RWPE2 (cell line): ENCODE results near the gene MDFI.

Source experiments
- ATAC-seq: fragments of 200-7000 bp; cut with Tn5 transposase; 3 replicates; pipeline ENCODE4 v1.9.1; 2021; ENCODE audit warnings: low read depth
- DNase-seq: peaks from one replicate; pipeline ENCODE4 v3.0.0-alpha.2; 2020; ENCODE audit warnings: low spot score
- H3K27ac ChIP-seq: fragments of 450-650 bp; 2 replicates; pipeline ENCODE4 v1.5.1; 2017; ENCODE audit warnings: mild to moderate bottlenecking; ENCODE audit not compliant: poor library complexity, severe bottlenecking
- H3K27me3 ChIP-seq: fragments of 250-450 bp; sonication (Bioruptor Pico); 2 replicates; pipeline ENCODE4 v1.5.1; 2021; ENCODE audit warnings: mild to moderate bottlenecking, moderate library complexity; ENCODE audit not compliant: insufficient read depth, poor library complexity, severe bottlenecking
- H3K36me3 ChIP-seq: fragments of 250-450 bp; sonication (Bioruptor Pico); 2 replicates; pipeline ENCODE4 v1.5.1; 2020; ENCODE audit warnings: low read depth, mild to moderate bottlenecking, moderate library complexity
- H3K4me1 ChIP-seq: fragments of 250-450 bp; sonication (Bioruptor Pico); 2 replicates; pipeline ENCODE4 v1.5.1; 2021; ENCODE audit warnings: mild to moderate bottlenecking, moderate library complexity; ENCODE audit not compliant: insufficient read depth, poor library complexity, severe bottlenecking
- H3K4me3 ChIP-seq: fragments of 250-450 bp; sonication (Bioruptor Pico); 2 replicates; pipeline ENCODE4 v1.5.1; 2021; ENCODE audit warnings: mild to moderate bottlenecking, moderate library complexity; ENCODE audit not compliant: severe bottlenecking
- H3K9me3 ChIP-seq: fragments of 250-450 bp; sonication (Bioruptor Pico); 2 replicates; pipeline ENCODE4 v1.5.1; 2021; ENCODE audit warnings: mild to moderate bottlenecking, moderate library complexity; ENCODE audit not compliant: severe bottlenecking
- TF ChIP-seq, protein P1 (sequence below): fragments of 450-650 bp; IDR thresholded peaks from one replicate; pipeline ENCODE4 v1.5.1; 2017; ENCODE audit warnings: mild to moderate bottlenecking, moderate library complexity; ENCODE audit not compliant: poor library complexity, severe bottlenecking

MDFI gene

DNA sequence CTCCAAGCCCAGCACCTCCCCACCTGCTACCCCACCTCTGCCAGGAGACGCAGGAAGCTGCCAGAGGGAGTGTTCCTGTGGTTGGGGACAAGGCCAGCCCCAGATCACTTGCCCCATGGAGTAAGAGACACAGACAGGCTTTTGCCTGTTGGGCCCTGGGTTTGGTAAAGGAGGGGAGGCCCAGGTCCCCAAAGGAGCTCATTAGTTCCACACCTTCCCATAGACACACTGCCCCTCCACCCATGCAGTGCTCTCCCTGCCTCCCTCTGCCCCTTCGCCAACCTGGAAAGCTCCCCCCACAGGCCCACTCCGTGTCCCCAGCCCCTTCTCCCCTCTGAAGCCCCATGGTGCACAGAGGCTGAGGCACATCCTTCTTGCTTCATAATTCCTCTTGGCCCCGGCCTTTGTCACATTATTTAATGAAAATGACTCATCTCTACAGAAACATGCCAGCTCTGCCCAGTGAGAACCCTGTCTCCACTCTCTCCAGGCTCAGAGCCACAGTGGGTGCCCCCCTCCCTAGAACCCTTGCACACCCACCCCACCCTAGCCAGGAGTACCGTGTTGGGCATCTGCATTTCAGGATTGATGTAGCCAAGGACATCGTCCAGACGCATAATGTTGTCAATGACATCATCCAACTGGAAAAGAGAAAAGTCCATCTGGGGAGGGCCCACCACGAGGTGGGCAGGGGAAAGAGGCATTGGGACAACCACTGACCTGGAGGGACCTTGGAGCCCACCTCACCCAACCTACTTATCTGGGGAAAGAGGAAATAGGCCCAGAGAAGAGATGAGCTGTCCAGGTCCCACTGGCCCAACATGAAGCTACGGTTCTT lies 51.1 kb downstream of the MDFI start:
- Histone ChIP-seq H3K36me3 (no peaks in the 10 kb centered on the region), H3K4me1 (no peaks in the 10 kb centered on the region), H3K27me3 (no peaks in the 10 kb centered on the region), H3K9me3 (no peaks in the 10 kb centered on the region), H3K27ac (no peak overlapping the region), H3K4me3 (no peak overlapping the region)
- ATAC-seq (peak; percentile 31; the same call in 1 of the 3 replicates), DNase-seq (no peak)
- TF ChIP-seq, protein P1, sequence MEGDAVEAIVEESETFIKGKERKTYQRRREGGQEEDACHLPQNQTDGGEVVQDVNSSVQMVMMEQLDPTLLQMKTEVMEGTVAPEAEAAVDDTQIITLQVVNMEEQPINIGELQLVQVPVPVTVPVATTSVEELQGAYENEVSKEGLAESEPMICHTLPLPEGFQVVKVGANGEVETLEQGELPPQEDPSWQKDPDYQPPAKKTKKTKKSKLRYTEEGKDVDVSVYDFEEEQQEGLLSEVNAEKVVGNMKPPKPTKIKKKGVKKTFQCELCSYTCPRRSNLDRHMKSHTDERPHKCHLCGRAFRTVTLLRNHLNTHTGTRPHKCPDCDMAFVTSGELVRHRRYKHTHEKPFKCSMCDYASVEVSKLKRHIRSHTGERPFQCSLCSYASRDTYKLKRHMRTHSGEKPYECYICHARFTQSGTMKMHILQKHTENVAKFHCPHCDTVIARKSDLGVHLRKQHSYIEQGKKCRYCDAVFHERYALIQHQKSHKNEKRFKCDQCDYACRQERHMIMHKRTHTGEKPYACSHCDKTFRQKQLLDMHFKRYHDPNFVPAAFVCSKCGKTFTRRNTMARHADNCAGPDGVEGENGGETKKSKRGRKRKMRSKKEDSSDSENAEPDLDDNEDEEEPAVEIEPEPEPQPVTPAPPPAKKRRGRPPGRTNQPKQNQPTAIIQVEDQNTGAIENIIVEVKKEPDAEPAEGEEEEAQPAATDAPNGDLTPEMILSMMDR: no peak

DNA sequence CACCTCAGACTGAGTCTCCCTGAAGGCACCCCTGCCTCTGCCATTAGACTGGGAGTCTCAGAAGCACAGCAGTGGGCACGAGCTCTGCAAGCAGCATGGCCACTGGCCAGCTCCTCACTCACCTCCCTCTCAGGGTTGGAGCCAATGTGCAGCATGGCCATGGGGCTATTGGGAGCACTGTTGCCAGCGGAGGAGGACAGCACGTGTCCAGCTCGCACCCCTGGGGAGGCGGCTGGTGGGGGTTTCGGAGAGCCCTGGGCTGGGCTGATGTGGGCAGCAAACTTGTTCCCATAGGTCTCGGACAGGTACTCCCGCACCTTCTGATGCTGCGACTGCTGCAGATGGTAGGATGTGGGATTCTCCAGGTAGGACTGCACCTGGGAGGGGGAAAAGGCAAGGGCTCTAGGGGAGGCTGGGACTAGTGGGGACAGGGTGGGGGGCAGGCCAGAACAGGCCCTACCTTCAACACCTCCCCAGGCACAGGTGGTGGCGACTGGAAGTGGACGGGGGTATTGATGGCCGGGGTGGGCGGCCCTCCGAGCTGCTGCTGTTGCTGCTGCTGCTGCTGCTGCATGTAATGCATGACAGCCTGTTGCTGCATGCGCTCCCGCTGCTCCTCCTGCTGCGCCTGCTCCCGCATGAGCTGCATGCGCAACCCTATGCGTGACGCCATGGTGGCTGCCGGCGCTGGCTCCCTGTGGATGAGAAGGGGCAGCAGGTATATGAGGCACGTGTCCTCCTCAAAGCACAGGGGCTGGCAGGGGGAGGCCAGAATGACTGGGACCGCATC lies 52.5 kb downstream of the MDFI start:
- Histone ChIP-seq H3K27ac (no peak overlapping the region), H3K9me3 (no peaks in the 10 kb centered on the region), H3K4me1 (no peaks in the 10 kb centered on the region), H3K36me3 (no peaks in the 10 kb centered on the region), H3K4me3 (no peak overlapping the region), H3K27me3 (no peaks in the 10 kb centered on the region)
- TF ChIP-seq, protein P1: no peak
- ATAC-seq (no peak), DNase-seq (no peak)

DNA sequence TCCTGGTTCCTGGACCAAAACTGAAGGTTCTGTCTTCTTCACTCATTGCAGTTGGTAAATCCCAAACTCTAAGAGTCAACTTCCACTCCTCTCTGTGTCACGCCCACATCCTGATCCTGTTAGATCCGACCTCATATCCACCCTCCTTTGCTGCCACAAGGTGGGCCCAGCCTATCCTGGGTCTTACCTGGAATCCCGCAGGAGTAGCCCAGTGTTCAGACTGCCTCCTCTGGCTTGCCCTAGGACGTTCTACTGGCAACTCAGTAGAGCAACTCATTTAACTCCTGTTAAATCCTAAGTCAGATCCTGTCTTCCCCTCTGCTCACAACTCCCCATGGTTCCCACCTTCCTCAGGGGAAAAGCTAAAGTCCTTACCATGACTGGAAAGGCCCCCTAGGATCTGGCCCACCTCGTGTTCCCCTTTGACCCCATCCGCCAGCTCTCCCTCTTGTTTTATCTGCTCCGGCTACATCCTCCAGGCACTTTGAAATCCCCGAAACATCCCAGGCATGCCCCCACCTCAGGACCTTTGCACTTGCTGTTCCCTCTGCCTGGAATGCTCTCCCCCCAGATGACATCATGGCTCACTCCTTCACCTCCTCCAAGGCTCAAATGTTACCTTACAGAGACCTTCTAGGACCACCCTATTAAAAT lies 53.3 kb downstream of the MDFI start:
- TF ChIP-seq, protein P1: no peak
- ATAC-seq (no peak), DNase-seq (no peak)
- H3K9me3 ChIP-seq: no peaks in the 10 kb centered on the region
- H3K27ac ChIP-seq: no peak overlapping the region
- no peaks in the 10 kb centered on the region for H3K36me3 ChIP-seq
- H3K27me3 ChIP-seq: no peaks in the 10 kb centered on the region
- no peak overlapping the region for H3K4me3 ChIP-seq
- no peaks in the 10 kb centered on the region for H3K4me1 ChIP-seq

DNA sequence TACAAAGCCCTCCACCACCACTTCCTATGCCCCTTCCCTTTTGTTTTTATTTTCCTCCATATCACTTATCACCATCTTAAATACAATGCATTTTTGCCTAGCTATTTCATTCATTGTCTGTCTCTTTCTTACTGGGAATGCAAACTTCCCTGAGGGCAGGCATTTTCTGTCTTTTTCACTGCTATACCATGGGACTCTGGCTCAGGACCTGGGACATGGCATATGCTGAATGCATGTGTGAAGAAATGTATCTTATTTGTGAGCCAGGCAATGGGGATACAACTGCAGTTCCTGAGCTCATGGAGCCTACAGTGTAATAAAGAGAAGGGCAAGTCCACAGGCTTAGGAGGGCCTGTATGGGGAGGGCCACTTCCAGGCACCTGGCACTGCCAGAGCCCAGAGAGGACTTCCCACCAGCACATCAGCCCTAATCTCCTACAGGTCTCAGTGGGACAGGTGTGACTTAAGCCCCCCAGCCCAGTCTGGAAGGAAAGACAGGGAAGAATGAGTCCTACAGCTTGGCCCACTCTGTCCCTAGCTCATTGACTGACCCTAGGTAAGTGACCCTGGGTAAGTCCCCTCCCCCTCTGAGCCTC lies 53.9 kb downstream of the MDFI start:
- no peaks in the 10 kb centered on the region for H3K9me3 ChIP-seq

More for the DNA sequence above, 53.9 kb downstream of the MDFI start:
- Histone ChIP-seq H3K27me3 (no peaks in the 10 kb centered on the region), H3K4me3 (no peak overlapping the region), H3K36me3 (no peaks in the 10 kb centered on the region), H3K27ac (no peak overlapping the region), H3K4me1 (no peaks in the 10 kb centered on the region)
- DNase-seq (no peak), ATAC-seq (no peak)
- TF ChIP-seq, protein P1: no peak
